ENCODE measurements around the gene NRL. TPM values are rescaled to one million over a fixed set of nuclear protein-coding genes. Genes with fewer than 3 reads are reported as not detected.

NRL gene
- total RNA-seq, 1 experiment from 2014 or later = 0.66 TPM

DNA sequence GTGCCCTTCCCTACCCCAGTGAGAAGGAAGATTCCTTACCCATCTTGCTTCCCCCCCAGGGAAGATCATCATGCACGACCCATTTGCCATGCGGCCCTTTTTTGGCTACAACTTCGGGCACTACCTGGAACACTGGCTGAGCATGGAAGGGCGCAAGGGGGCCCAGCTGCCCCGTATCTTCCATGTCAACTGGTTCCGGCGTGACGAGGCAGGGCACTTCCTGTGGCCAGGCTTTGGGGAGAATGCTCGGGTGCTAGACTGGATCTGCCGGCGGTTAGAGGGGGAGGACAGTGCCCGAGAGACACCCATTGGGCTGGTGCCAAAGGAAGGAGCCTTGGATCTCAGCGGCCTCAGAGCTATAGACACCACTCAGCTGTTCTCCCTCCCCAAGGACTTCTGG lies 11.3 kb downstream of the NRL start:
- Histone ChIP-seq H3K36me3 (ENCODE audit: control insufficient read depth in 1 of 2, insufficient read depth in 2 of 2, low read length in 2 of 2) (no peaks in the 10 kb centered on the region), H3K9ac (ENCODE audit: low read length) (no peak overlapping the region), H3K27ac (ENCODE audit: low read depth, low read length) (no peak overlapping the region), H3K4me3 (replicated peaks in 1 of 2; ENCODE audit: low read depth in 1 of 2, low read length in 2 of 2) (no peak overlapping the region), H3K4me2 (ENCODE audit: low read length) (no peak overlapping the region), H3K27me3 (ENCODE audit: insufficient read depth, low read length) (no peaks in the 10 kb centered on the region), H3K4me1 (ENCODE audit: control insufficient read depth in 1 of 2, insufficient read depth in 2 of 2, low read length in 2 of 2) (peaks cover 0 to under 1% of the 10 kb centered on the region in 2 experiments; a peak in 1 of 4 replicates), H3K9me3 (ENCODE audit: control insufficient read depth in 1 of 2, insufficient read depth in 1 of 2, low read depth in 1 of 2, low read length in 2 of 2) (peaks cover 0 to 5% of the 10 kb centered on the region in 2 experiments; a peak in 1 of 4 replicates), H3K79me2 (ENCODE audit: insufficient read depth, low read length) (no peaks in the 10 kb centered on the region), H3K9me2 (ENCODE audit: insufficient read depth) (no peaks in the 10 kb centered on the region), H4K20me1 (ENCODE audit: insufficient read depth) (no peaks in the 10 kb centered on the region), H2AFZ (ENCODE audit: low read depth, low read length, poor library complexity, severe bottlenecking) (no peak overlapping the region)
- CTCF ChIA-PET = no interaction called here
- TF ChIP-seq RAD21 (IDR thresholded peaks at IDR 0.05; ENCODE audit: low read depth) (no peak), POLR2AphosphoS5 (IDR thresholded peaks at IDR 0.05; ENCODE audit: low read depth, low read length) (no peak), ZBTB33 (IDR thresholded peaks at IDR 0.05; ENCODE audit: extremely low read depth, insufficient replicate concordance, low read length) (no peak), SP1 (IDR thresholded peaks at IDR 0.05; ENCODE audit: low read depth) (no peak), ATF3 (IDR thresholded peaks at IDR 0.05) (no peak), POLR2A (IDR thresholded peaks at IDR 0.05; ENCODE audit: borderline replicate concordance, extremely low read depth, insufficient read depth, insufficient read length) (no peak)
- TF ChIP-seq, protein P1, sequence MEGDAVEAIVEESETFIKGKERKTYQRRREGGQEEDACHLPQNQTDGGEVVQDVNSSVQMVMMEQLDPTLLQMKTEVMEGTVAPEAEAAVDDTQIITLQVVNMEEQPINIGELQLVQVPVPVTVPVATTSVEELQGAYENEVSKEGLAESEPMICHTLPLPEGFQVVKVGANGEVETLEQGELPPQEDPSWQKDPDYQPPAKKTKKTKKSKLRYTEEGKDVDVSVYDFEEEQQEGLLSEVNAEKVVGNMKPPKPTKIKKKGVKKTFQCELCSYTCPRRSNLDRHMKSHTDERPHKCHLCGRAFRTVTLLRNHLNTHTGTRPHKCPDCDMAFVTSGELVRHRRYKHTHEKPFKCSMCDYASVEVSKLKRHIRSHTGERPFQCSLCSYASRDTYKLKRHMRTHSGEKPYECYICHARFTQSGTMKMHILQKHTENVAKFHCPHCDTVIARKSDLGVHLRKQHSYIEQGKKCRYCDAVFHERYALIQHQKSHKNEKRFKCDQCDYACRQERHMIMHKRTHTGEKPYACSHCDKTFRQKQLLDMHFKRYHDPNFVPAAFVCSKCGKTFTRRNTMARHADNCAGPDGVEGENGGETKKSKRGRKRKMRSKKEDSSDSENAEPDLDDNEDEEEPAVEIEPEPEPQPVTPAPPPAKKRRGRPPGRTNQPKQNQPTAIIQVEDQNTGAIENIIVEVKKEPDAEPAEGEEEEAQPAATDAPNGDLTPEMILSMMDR (IDR thresholded peaks at IDR 0.05 in 2 of 3, conservative IDR thresholded peaks at IDR 0.05 in 1 of 3; ENCODE audit: borderline replicate concordance in 1 of 3, insufficient read depth in 1 of 3, low read depth in 2 of 3, low read length in 2 of 3) = no peak
- POLR2A ChIA-PET = interaction anchor here (1.7 kb wide), 1 partner anchor 9 kb away, joined by 14 read pairs; the partner anchor contains the start of gene PCK2
- ATAC-seq = no peak
- DNase-seq (ENCODE audit: low read depth, low spot score) = no peak
- RAD21 ChIA-PET (ENCODE audit: low non-redundant PET in 1 of 2, low total read pairs in 2 of 2, uncharacterized antibody in 2 of 2, unreplicated experiment in 2 of 2) = no interaction called here
- BruUV-seq (replicated peaks) = TSS peak; percentile 20
- intact Hi-C loops (cut with micrococcal nuclease) = no loop called here

All from HCT116 (cell line).